HG02840 (cell line): ENCODE results near the gene ANAPC4.

Experiments
- ATAC-seq: cut with Tn5 transposase; IDR thresholded peaks from one replicate; pipeline ENCODE4 v1.9.1; 2021; ENCODE audit warnings: mild to moderate bottlenecking, moderate library complexity, moderate number of reproducible peaks; ENCODE audit not compliant: unreplicated experiment, low FRiP score

The ANAPC4 gene

DNA sequence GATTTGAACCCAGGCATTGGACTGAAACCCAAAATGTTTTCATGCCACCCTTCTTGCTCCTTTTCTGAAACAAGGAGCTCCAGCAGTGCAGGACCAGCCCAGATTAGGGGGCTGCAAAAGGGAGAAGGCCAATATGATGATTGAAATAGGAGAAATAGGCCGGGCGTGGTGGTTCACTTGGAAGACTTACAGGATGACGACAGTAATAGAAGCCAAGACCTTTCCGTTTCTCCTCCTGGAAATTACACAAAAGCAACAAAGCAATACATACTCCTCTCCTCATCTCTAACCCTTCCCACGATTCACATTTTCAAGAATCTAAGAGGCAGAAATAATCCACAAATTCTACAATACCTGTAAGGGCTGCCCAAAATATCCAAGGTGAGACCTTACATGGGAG, 90.8 kb downstream of the ANAPC4 start:
- ATAC-seq: no peak
